ENCODE measurements around the gene PDCL2. TPM values are rescaled to one million over a fixed set of nuclear protein-coding genes. Genes with fewer than 3 reads are reported as not detected.
A peak's percentile ranks its signal among the peaks of the same experiment; 100 is the strongest.

The PDCL2 gene
- total and polyA plus RNA-seq, 9 of the 15 experiments (the other 6 are each of a cell fraction or from before 2014, with no cell fraction given), result 0.62 to 2.5 (median 1.2) TPM

GRCh38 chr4:55633903-55634302 lies 41.9 kb upstream of the PDCL2 start (continued):
- TF ChIP-seq ZBTB26 (CRISPR knock-in tag; IDR thresholded peaks at IDR 0.05), result 0 out of 2 replicates have a peak, but pooled peaks have one; percentile 33
- TF ChIP-seq THRAP3 (IDR thresholded peaks at IDR 0.05; ENCODE audit: borderline replicate concordance), result 0 out of 2 replicates have a peak, but pooled peaks have one; percentile 16
- no peak for TF ChIP-seq PTBP1 (IDR thresholded peaks at IDR 0.05; ENCODE audit: low read depth, low read length)
- TF ChIP-seq CGGBP1 (CRISPR knock-in tag; IDR thresholded peaks at IDR 0.05), result no peak
- no peak for TF ChIP-seq POLR2A (conservative IDR thresholded peaks at IDR 0.05)
- TF ChIP-seq ZMIZ1 (IDR thresholded peaks at IDR 0.05; ENCODE audit: low read depth in 2 of 2, low read length in 2 of 2), result no peak
- peak in 1 of 2 experiments; percentile 72; a peak in 2 of 4 replicates for TF ChIP-seq HDAC1 (IDR thresholded peaks at IDR 0.05)
- peak; percentile 34; the same call in 1 of the 2 replicates for TF ChIP-seq RAD51 (IDR thresholded peaks at IDR 0.05; ENCODE audit: borderline replicate concordance, low read depth)
- no peak for TF ChIP-seq ZNF277 (CRISPR knock-in tag; IDR thresholded peaks at IDR 0.05; ENCODE audit: borderline replicate concordance)
- TF ChIP-seq MTA3 (IDR thresholded peaks at IDR 0.05; ENCODE audit: borderline replicate concordance), result no peak
- no peak for TF ChIP-seq KAT8 (IDR thresholded peaks at IDR 0.05; ENCODE audit: low read depth)
- no peak for TF ChIP-seq ZNF280B (CRISPR knock-in tag; IDR thresholded peaks at IDR 0.05)
- peak; percentile 38; the same call in 1 of the 2 replicates for TF ChIP-seq HDAC2 (IDR thresholded peaks at IDR 0.05)
- TF ChIP-seq ZNF274 (IDR thresholded peaks at IDR 0.05; ENCODE audit: borderline replicate concordance, low read depth, low read length), result no peak
- TF ChIP-seq IRF1 (CRISPR knock-in tag; IDR thresholded peaks at IDR 0.05; ENCODE audit: borderline replicate concordance), result no peak
- TF ChIP-seq LCOR (CRISPR knock-in tag; IDR thresholded peaks at IDR 0.05), result no peak
- TF ChIP-seq JUND (IDR thresholded peaks at IDR 0.05; ENCODE audit: borderline replicate concordance, low read depth, low read length), result 0 out of 2 replicates have a peak, but pooled peaks have one; percentile 24
- no peak for TF ChIP-seq JUND (tag; IDR thresholded peaks at IDR 0.05; ENCODE audit: borderline replicate concordance, low read depth, low read length)
- no peak for TF ChIP-seq ZNF239 (CRISPR knock-in tag; IDR thresholded peaks at IDR 0.05)
- no peak for TF ChIP-seq ZC3H8 (IDR thresholded peaks at IDR 0.05)

Data from K562 (cell line).